ENCODE results near the gene IGF1R.
"Not testable (repeated sequence)": the region's sequence is repeated elsewhere in the genome, so short reads cannot be mapped to it uniquely, and the experiment has no call there.

IGF1R gene

GRCh38 chr15:98998279-98998678 is 349.9 kb downstream of the IGF1R start:
- no peak for DNase-seq (ENCODE audit: low spot score)

DNA sequence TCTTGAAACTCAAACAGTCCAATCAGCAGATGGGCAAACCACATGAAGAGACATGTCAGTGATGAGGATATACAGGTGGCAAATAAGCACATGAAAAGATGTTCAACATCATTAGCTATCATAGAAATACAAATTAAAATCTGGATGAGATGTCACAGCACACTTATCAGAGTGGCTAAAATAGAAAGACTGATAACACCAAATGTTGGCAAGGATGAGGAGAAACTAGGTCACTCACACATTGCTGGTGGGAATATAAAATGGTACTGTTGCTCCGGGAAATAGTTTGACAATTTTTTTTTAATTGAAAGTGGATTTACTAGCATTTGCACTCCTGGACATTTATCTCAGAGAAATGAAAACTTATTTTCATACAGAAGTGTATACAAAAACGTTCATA is 350.9 kb downstream of the IGF1R start:
- DNase-seq (ENCODE audit: low spot score), result no peak

- no peak for DNase-seq (ENCODE audit: low spot score)
These were observed 353.9 kb downstream of the IGF1R start for GRCh38 chr15:99002226-99002625.

GRCh38 chr15:99003317-99003716 is 355.0 kb downstream of the IGF1R start:
- DNase-seq (ENCODE audit: low spot score), result not testable (repeated sequence)

DNA sequence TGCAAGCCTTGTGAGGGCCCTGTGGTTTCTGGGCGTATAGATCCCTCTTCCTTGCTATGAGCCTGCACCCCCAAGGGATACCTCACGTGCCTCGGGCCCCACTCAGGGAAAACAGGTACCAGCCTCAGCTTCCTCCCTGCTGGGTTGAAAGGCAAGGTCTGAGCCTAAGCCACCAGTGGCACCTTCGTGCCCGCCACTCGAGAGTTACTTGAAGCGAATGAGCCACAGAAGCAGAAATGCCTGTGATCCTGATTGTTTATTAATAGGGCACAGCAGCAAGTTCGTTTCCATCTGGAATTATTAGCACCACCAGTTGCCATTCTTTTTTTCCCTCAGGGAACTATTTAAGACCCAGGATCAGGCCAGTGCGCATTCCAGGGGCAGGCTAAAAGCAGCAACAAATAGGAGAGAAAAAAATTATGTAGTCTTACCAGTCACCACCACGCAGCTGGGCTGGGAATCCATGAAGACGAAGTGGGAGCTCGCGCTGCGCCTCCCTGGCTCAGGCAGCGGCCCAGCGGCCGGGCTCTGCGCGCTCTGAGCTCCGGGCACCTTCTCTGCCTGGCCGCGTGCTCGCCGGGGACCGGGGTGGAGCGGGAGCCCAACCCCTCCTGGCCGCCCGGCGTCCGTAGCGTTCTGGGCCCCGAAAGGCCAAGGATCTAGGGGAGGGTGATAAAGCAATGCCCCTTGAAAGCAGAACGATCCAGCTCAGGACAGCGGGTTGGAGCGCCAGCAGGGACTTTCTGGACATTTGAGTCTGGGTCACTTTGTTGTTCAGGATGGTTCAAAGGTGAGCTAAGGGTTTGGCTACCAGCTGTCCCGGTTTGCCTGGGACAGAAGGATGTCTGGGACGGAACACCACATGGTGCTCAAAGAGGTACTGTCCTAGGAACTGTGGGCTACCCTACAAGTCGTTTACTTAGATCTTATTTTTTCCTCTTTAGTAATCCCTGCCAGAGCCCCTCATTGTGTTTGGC is 356.9 kb downstream of the IGF1R start:
- DNase-seq (ENCODE audit: low spot score), result peak; percentile 33

GRCh38 chr15:99006146-99006545 is 357.8 kb downstream of the IGF1R start:
- no peak for DNase-seq (ENCODE audit: low spot score)

DNA sequence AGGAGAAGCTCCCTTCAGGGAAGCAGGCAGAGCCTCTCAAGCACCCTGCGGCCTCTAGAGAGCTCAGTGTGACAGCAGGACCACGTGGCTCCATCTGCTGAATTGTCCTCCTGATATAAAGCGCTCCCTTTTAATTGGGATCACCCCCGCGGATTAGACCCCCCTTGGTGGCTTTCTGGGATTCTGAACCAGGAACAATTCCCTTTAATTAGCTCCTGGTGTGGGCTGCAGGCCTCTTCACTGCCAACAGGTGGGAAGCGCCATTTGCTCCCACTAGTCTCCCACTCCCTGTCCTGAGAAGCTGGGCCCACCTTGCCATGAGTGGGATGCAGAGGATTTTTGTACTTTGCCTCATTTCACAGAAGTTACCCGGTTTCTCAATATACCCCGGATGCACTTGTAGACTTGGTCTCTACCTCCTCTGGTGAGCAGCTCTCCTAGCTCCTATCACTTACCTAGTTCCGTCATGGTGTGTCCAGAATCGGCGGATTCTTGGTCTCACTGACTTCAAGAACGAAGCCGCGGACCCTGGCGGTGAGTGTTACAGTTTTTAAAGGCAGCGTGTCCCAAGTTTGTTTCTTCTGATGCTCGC is 358.7 kb downstream of the IGF1R start:
- no peak for DNase-seq (ENCODE audit: low spot score)

DNA sequence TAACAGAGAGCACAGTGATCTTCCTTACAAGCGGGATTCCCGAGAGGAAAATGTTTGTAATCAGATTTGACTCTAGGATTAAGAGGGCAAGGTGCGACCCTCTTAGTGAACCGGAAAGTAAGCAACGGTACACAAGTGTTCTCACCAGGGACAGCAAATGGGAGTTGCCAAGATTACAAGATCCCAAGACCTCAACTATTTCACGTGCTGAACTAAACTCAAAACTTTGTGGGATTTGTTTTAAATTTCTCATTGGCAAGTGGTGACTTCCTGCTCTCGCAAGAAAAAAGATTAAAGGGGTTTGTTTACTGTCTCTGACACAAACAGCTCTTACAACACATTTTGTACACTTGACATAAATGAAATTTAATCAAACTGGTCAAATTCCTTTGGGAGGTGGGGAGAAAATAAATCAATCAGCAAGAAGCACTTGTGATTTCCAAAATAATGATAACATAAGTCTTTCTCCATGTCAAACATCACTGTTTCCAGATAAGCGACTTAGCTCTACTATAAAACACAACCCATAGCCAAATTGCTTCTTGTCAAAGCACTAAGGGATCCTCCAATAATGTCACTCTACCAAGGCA is 361.5 kb downstream of the IGF1R start:
- DNase-seq (ENCODE audit: low spot score), result no peak

GRCh38 chr15:99010768-99011167 is 362.4 kb downstream of the IGF1R start:
- DNase-seq (ENCODE audit: low spot score), result peak; percentile 35
